HG03060 (cell line): Measurements from ENCODE around the gene BHLHA9.
"Not testable (repeated sequence)": the region's sequence is repeated elsewhere in the genome, so short reads cannot be mapped to it uniquely, and the experiment has no call there.

Experiments
- ATAC-seq: cut with Tn5 transposase; IDR thresholded peaks from one replicate; pipeline ENCODE4 v1.9.1; 2021; ENCODE audit warnings: low read depth, moderate number of reproducible peaks; ENCODE audit not compliant: unreplicated experiment

The BHLHA9 gene

GRCh38 chr17:1298606-1299005 lies 28.4 kb downstream of the BHLHA9 start:
- no peak for ATAC-seq

- ATAC-seq = no peak
Measured at GRCh38 chr17:1299552-1300370, 29.5 kb downstream of the BHLHA9 start.

- no peak for ATAC-seq
Measured at GRCh38 chr17:1300371-1300905, 30.2 kb downstream of the BHLHA9 start.

- no peak for ATAC-seq
Measured at GRCh38 chr17:1301546-1301945, 31.3 kb downstream of the BHLHA9 start.

GRCh38 chr17:1302761-1303160 lies 32.5 kb downstream of the BHLHA9 start:
- no peak for ATAC-seq

GRCh38 chr17:1304522-1304921 lies 34.3 kb downstream of the BHLHA9 start:
- no peak for ATAC-seq

- ATAC-seq = no peak
Measured at GRCh38 chr17:1304962-1305563, 34.8 kb downstream of the BHLHA9 start.

GRCh38 chr17:1307829-1308228 lies 37.6 kb downstream of the BHLHA9 start:
- ATAC-seq = not testable (repeated sequence)

GRCh38 chr17:1312261-1312870 lies 42.1 kb downstream of the BHLHA9 start:
- ATAC-seq = no peak

GRCh38 chr17:1313270-1314005 lies 43.2 kb downstream of the BHLHA9 start:
- no peak for ATAC-seq

- ATAC-seq = no peak
Measured at GRCh38 chr17:1315409-1315808, 45.2 kb downstream of the BHLHA9 start.

GRCh38 chr17:1315891-1316403 lies 45.7 kb downstream of the BHLHA9 start:
- ATAC-seq = no peak
